Smooth muscle cell (in vitro differentiated cells): ENCODE measurements around the gene KIN. TPM values are rescaled to one million over a fixed set of nuclear protein-coding genes. Genes with fewer than 3 reads are reported as not detected.

Experiments
- DNase-seq: peaks from one replicate; lab custom pipeline; 2025; ENCODE audit not compliant: unreplicated experiment; lab: John Stamatoyannopoulos, UW
- H2AFZ ChIP-seq: fragments of 200-600 bp; sonication (generic); 2 replicates; pipeline ENCODE4 v1.6.0; 2016; ENCODE audit warnings: antibody characterized with exemption, low read depth, mild to moderate bottlenecking
- H3F3A ChIP-seq: fragments of 200-600 bp; sonication (generic); 2 replicates; pipeline ENCODE4 v1.6.0; 2017; ENCODE audit warnings: antibody characterized with exemption, low read depth
- H3K27ac ChIP-seq: fragments of 200-600 bp; sonication (generic); 2 replicates; pipeline ENCODE4 v1.5.1; 2016; ENCODE audit warnings: low read depth, mild to moderate bottlenecking
- H3K27me3 ChIP-seq: fragments of 200-600 bp; sonication (generic); 2 replicates; pipeline ENCODE4 v1.6.1; 2016; ENCODE audit warnings: low read depth, mild to moderate bottlenecking
- H3K36me3 ChIP-seq: fragments of 200-600 bp; sonication (generic); 2 replicates; pipeline ENCODE4 v1.5.1; 2016; ENCODE audit warnings: low read depth
- H3K4me1 ChIP-seq: fragments of 200-600 bp; sonication (generic); 2 replicates; pipeline ENCODE4 v1.5.1; 2016; ENCODE audit warnings: low read depth
- H3K4me2 ChIP-seq: fragments of 200-600 bp; sonication (generic); 2 replicates; pipeline ENCODE4 v1.6.0; 2016; ENCODE audit warnings: mild to moderate bottlenecking
- H3K4me3 ChIP-seq: fragments of 200-600 bp; sonication (generic); 2 replicates; pipeline ENCODE4 v1.5.1; 2016; ENCODE audit warnings: mild to moderate bottlenecking
- H3K79me2 ChIP-seq: fragments of 200-600 bp; sonication (generic); 2 replicates; pipeline ENCODE4 v1.6.0; 2016; ENCODE audit warnings: low read depth, mild to moderate bottlenecking
- H3K9ac ChIP-seq: fragments of 200-600 bp; sonication (generic); 2 replicates; pipeline ENCODE4 v1.6.0; 2016; ENCODE audit warnings: low read depth
- H3K9me3 ChIP-seq: fragments of 200-600 bp; sonication (generic); replicated peaks from 2 replicates; pipeline ENCODE4 v1.5.1; 2016; ENCODE audit warnings: low read depth
- H4K20me1 ChIP-seq: fragments of 200-600 bp; sonication (generic); 2 replicates; pipeline ENCODE4 v1.6.0; 2016; ENCODE audit warnings: low read depth
- WGBS: methylation state at CpG from one replicate; pipeline ENCODE4 v1.1.7; 2016; ENCODE audit warnings: low lambda C conversion rate; 5-methylcytosine and 5-hydroxymethylcytosine counted together
- polyA plus RNA-seq: library from polyadenylated mRNA; unstranded; fragments of >200 nt; fragmentation: Nextera tagmentation; extraction: Ambion mirVana; gene quantifications from 2 replicates; pipeline ENCODE4 v1.2.1, GENCODE V29; 2016
- total RNA-seq: library from RNA; depleted of rRNA; stranded (reverse); fragments of >200 nt; gene quantifications from 2 replicates; pipeline ENCODE4 v1.2.3, GENCODE V29; 2014
- TF ChIP-seq, protein P1 (sequence below): fragments of 200-600 bp; sonication (generic); IDR thresholded peaks from 2 replicates; pipeline ENCODE4 v1.5.1; 2017; ENCODE audit warnings: borderline replicate concordance, mild to moderate bottlenecking, antibody characterized with exemption; ENCODE audit not compliant: insufficient read depth, poor library complexity, severe bottlenecking

The KIN gene
- total and polyA plus RNA-seq, 2 experiments from 2014 or later = 11.5 to 27.9 TPM

DNA sequence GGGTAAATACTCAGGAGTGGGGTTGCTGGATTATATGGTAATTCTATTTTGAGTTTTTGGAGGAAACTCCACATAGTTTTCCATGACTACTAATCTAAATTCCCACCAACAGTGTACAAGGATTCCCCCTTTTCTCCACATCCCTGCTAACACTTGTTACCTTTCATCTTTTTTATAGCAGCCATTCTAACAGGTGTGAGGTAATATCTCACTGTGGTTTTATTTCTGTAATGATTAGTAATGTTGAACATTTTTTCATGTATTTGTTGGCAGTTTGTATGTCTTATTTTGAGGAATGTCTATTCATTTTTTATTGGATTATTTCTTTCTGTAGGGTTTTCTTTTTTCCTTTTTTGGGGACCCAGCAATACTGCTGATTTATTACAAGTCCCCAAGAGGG is 45.4 kb upstream of the KIN start:
- DNase-seq = no peak
- TF ChIP-seq, protein P1, sequence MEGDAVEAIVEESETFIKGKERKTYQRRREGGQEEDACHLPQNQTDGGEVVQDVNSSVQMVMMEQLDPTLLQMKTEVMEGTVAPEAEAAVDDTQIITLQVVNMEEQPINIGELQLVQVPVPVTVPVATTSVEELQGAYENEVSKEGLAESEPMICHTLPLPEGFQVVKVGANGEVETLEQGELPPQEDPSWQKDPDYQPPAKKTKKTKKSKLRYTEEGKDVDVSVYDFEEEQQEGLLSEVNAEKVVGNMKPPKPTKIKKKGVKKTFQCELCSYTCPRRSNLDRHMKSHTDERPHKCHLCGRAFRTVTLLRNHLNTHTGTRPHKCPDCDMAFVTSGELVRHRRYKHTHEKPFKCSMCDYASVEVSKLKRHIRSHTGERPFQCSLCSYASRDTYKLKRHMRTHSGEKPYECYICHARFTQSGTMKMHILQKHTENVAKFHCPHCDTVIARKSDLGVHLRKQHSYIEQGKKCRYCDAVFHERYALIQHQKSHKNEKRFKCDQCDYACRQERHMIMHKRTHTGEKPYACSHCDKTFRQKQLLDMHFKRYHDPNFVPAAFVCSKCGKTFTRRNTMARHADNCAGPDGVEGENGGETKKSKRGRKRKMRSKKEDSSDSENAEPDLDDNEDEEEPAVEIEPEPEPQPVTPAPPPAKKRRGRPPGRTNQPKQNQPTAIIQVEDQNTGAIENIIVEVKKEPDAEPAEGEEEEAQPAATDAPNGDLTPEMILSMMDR = no peak
- Histone ChIP-seq H3K4me1 (no peaks in the 10 kb centered on the region), H3K9ac (no peak overlapping the region), H3K27ac (no peak overlapping the region), H3K4me2 (no peak overlapping the region), H3K27me3 (no peaks in the 10 kb centered on the region), H2AFZ (no peak overlapping the region), H4K20me1 (peaks cover 39% of the 10 kb centered on the region), H3K36me3 (no peaks in the 10 kb centered on the region), H3K9me3 (no peaks in the 10 kb centered on the region), H3F3A (no peaks in the 10 kb centered on the region), H3K4me3 (no peak overlapping the region), H3K79me2 (peaks cover 46% of the 10 kb centered on the region)

DNA sequence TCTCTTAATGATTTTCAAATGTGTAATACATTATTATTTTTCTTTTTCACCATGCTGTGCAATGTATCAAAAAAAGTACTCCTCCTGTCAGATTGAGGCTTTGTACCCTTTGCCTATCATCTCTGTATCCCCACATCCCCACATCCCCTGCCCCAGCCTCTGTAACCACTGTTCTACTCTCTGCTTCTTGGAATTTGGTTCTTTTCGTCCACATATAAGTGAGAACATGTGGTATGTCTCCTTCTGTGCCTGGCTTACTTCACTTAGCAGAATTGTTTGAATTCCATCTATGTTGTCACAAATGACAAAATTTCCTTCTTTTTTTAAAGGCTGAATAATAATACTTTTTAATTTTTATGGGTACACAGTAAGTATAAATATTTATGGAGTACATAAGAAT is 44.3 kb upstream of the KIN start:
- TF ChIP-seq, protein P1 = no peak
- 23% methylated on average over 1 of the region's 1 CpG for WGBS
- no peak for DNase-seq
- Histone ChIP-seq H3K36me3 (no peaks in the 10 kb centered on the region), H2AFZ (no peak overlapping the region), H3K4me3 (no peak overlapping the region), H3K9me3 (no peaks in the 10 kb centered on the region), H3K27ac (no peak overlapping the region), H3K27me3 (no peaks in the 10 kb centered on the region), H3K79me2 (peaks cover 46% of the 10 kb centered on the region), H3K4me1 (no peaks in the 10 kb centered on the region), H3F3A (no peaks in the 10 kb centered on the region), H3K4me2 (no peak overlapping the region), H4K20me1 (peaks cover 30% of the 10 kb centered on the region), H3K9ac (no peak overlapping the region)

DNA sequence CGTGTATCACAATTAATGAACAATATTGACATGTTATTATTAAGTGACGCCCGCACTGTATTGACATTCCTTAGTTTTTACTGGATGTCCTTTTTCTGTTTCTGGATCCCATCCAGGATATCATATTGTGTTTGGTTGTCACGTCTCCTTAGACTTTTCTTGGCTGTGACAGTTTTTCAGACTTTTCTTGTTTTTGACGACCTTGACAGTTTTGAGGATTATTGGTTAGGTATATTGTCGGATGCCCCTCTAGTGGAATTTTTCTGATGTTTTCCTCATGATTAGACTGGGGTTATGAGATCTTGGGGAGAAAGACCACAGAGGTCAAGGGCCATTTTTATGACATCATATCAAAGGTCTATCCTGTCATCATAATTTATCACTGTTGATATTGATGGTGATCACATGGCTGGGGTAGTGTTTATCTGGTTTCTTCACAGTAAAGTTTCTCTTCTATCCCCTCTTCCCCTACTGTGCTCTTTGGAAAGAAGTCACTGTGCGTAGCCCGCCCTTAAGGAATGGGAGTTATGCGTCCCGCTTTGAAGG is 41.6 kb upstream of the KIN start:
- Histone ChIP-seq H3K27me3 (no peaks in the 10 kb centered on the region), H3K79me2 (peaks cover 31% of the 10 kb centered on the region), H3K4me3 (no peak overlapping the region), H3K27ac (no peak overlapping the region), H2AFZ (no peak overlapping the region), H3K4me1 (no peaks in the 10 kb centered on the region), H4K20me1 (peaks cover 19% of the 10 kb centered on the region), H3K9me3 (no peaks in the 10 kb centered on the region), H3K4me2 (no peak overlapping the region), H3K36me3 (no peaks in the 10 kb centered on the region), H3K9ac (no peak overlapping the region), H3F3A (no peaks in the 10 kb centered on the region)
- DNase-seq = no peak
- WGBS = 94% methylated on average over 10 of the region's 10 CpGs
- TF ChIP-seq, protein P1 = no peak

DNA sequence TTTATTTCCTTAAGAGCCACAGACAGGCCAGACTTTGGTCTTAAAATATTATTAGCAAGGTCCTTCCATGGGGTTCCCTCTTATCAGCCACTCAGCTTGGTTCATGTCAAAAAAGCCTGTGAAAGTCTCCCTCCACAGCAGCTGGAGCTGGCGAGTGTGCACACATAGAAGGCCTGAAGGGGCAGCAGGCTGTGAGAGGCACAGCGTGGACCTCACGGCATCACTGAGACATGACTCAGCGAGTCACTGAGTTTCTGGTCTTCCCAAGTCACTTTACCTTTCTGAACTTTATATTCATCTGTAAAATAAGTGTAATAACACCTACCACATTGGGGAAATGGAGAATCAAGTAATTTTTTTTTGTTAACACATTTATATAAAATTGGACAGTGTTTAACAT is 39.2 kb upstream of the KIN start:
- H3K79me2 ChIP-seq = peaks cover 23% of the 10 kb centered on the region
- no peak for DNase-seq

More for the DNA sequence above, 39.2 kb upstream of the KIN start:
- Histone ChIP-seq H3K27ac (no peak overlapping the region), H3K4me3 (no peak overlapping the region), H3K36me3 (no peaks in the 10 kb centered on the region), H3K4me1 (no peaks in the 10 kb centered on the region), H3F3A (no peaks in the 10 kb centered on the region), H4K20me1 (peaks cover 7% of the 10 kb centered on the region), H2AFZ (no peak overlapping the region), H3K9me3 (no peaks in the 10 kb centered on the region), H3K4me2 (no peak overlapping the region), H3K9ac (no peak overlapping the region), H3K27me3 (no peaks in the 10 kb centered on the region)
- TF ChIP-seq, protein P1 = peak; percentile 10
- WGBS = 8% methylated on average over 4 of the region's 4 CpGs
